ENCODE data around the gene SLC22A31. TPM values are rescaled to one million over a fixed set of nuclear protein-coding genes. Genes with fewer than 3 reads are reported as not detected.

Gene SLC22A31
- total RNA-seq, 2 donors from 2014 or later = 68.2 TPM; not detected in 1

DNA sequence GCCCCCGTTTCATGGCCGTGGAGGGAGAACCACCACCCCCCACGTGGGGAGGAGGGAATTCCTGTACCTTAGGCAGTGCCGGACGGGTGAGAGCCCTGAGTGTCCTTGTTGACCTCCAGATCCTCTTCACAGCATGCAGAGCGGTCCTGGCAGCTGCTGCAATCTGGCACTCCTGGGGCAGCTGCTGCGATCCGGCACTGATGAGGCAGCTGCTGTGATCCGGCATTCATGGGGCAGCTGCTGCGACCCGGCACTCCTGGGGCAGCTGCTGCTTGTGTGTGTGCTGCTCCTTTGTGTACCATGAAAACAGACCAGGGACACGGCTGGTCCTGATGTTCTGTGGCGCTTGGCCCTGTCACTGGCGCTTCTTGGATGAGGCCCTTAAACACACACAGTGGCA is 29.9 kb upstream of the SLC22A31 start:
- no peaks in the 10 kb centered on the region for H3K9me3 ChIP-seq
- no peak for ATAC-seq
- no peak overlapping the region for H3K27ac ChIP-seq
- H3K27me3 ChIP-seq = no peaks in the 10 kb centered on the region
- TF ChIP-seq, protein P1, sequence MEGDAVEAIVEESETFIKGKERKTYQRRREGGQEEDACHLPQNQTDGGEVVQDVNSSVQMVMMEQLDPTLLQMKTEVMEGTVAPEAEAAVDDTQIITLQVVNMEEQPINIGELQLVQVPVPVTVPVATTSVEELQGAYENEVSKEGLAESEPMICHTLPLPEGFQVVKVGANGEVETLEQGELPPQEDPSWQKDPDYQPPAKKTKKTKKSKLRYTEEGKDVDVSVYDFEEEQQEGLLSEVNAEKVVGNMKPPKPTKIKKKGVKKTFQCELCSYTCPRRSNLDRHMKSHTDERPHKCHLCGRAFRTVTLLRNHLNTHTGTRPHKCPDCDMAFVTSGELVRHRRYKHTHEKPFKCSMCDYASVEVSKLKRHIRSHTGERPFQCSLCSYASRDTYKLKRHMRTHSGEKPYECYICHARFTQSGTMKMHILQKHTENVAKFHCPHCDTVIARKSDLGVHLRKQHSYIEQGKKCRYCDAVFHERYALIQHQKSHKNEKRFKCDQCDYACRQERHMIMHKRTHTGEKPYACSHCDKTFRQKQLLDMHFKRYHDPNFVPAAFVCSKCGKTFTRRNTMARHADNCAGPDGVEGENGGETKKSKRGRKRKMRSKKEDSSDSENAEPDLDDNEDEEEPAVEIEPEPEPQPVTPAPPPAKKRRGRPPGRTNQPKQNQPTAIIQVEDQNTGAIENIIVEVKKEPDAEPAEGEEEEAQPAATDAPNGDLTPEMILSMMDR (IDR thresholded peaks at IDR 0.05) = no peak
- TF ChIP-seq POLR2A (IDR thresholded peaks at IDR 0.05) = no peak
- H3K4me1 ChIP-seq = no peaks in the 10 kb centered on the region
- intact Hi-C loops (cut with DNase I) = no loop called here
- 90 to 94% methylated on average over 3 to 14 of the region's 14 CpGs for WGBS, 2 donors
- peaks cover 0 to 22% of the 10 kb centered on the region in 2 donors for H3K36me3 ChIP-seq (replicated peaks in 1 of 2; ENCODE audit: insufficient read depth in 1 of 2, low read depth in 2 of 2)
- no peak overlapping the region for H3K4me3 ChIP-seq
- DNase-seq = no peak

GRCh38 chr16:89224665-89225064 is 24.3 kb upstream of the SLC22A31 start:
- TF ChIP-seq POLR2A (IDR thresholded peaks at IDR 0.05) = no peak
- TF ChIP-seq, protein P1 (IDR thresholded peaks at IDR 0.05) = no peak
- Histone ChIP-seq H3K4me3 (no peak overlapping the region), H3K9me3 (no peaks in the 10 kb centered on the region), H3K36me3 (replicated peaks in 1 of 2; ENCODE audit: insufficient read depth in 1 of 2, low read depth in 2 of 2) (peaks cover 9 to 34% of the 10 kb centered on the region in 2 donors), H3K4me1 (no peaks in the 10 kb centered on the region), H3K27me3 (no peaks in the 10 kb centered on the region), H3K27ac (no peak overlapping the region)
- no peak for ATAC-seq
- no peak for DNase-seq
- WGBS, 2 donors = 88 to 96% methylated on average over 10 of the region's 10 CpGs
- intact Hi-C loops (cut with DNase I) = no loop called here

- ATAC-seq = no peak
- no peak overlapping the region for H3K4me3 ChIP-seq
- intact Hi-C loops (cut with DNase I) = no loop called here
Observed at GRCh38 chr16:89222931-89223330, 22.6 kb upstream of the SLC22A31 start.

GRCh38 chr16:89221604-89222003 is 21.3 kb upstream of the SLC22A31 start:
- ATAC-seq = no peak

More at GRCh38 chr16:89222931-89223330, 22.6 kb upstream of the SLC22A31 start:
- Histone ChIP-seq H3K9me3 (no peaks in the 10 kb centered on the region), H3K4me1 (peaks cover 5% of the 10 kb centered on the region), H3K27me3 (no peaks in the 10 kb centered on the region), H3K36me3 (replicated peaks in 1 of 2; ENCODE audit: insufficient read depth in 1 of 2, low read depth in 2 of 2) (peaks cover 9 to 27% of the 10 kb centered on the region in 2 donors), H3K27ac (no peak overlapping the region)
- WGBS, 2 donors = 92 to 94% methylated on average over 20 to 21 of the region's 21 CpGs
- no peak for DNase-seq
- TF ChIP-seq, protein P1 (IDR thresholded peaks at IDR 0.05) = no peak
- TF ChIP-seq POLR2A (IDR thresholded peaks at IDR 0.05) = no peak

More at GRCh38 chr16:89221604-89222003, 21.3 kb upstream of the SLC22A31 start:
- Histone ChIP-seq H3K9me3 (no peaks in the 10 kb centered on the region), H3K4me3 (no peak overlapping the region), H3K27ac (no peak overlapping the region), H3K4me1 (peaks cover 9% of the 10 kb centered on the region), H3K36me3 (replicated peaks in 1 of 2; ENCODE audit: insufficient read depth in 1 of 2, low read depth in 2 of 2) (peaks cover 9 to 16% of the 10 kb centered on the region in 2 donors), H3K27me3 (no peaks in the 10 kb centered on the region)
- intact Hi-C loops (cut with DNase I) = no loop called here
- TF ChIP-seq, protein P1 (IDR thresholded peaks at IDR 0.05) = no peak
- no peak for TF ChIP-seq POLR2A (IDR thresholded peaks at IDR 0.05)
- 79 to 83% methylated on average over 2 to 3 of the region's 3 CpGs for WGBS, 2 donors
- DNase-seq = no peak
